Colonic mucosa (tissue), 4 donors: ENCODE data around the gene ETNK1. TPM values are rescaled to one million over a fixed set of nuclear protein-coding genes. Genes with fewer than 3 reads are reported as not detected.

Source experiments
- DNase-seq: peaks from one replicate; pipeline ENCODE4 v3.0.0-alpha.2; 2020
- H3K27ac ChIP-seq: fragments of 200-600 bp; one replicate; pipeline ENCODE4 v1.8.0; 2021
- H3K27me3 ChIP-seq: fragments of 200-600 bp; one replicate; pipeline ENCODE4 v1.8.0; 2021
- H3K36me3 ChIP-seq: fragments of 200-600 bp; one replicate; pipeline ENCODE4 v1.8.0; 2021
- H3K4me1 ChIP-seq: fragments of 200-600 bp; one replicate; pipeline ENCODE4 v1.8.0; 2021; ENCODE audit warnings: mild to moderate bottlenecking
- H3K4me3 ChIP-seq: fragments of 200-600 bp; one replicate; pipeline ENCODE4 v1.8.0; 2021
- H3K9ac ChIP-seq, 2 donors: one replicate each; pipeline ENCODE4 v1.7.0; 2013; ENCODE audit warnings: control low read depth in 2 of 2, low read depth in 2 of 2, low read length in 2 of 2
- H3K9me3 ChIP-seq: fragments of 200-600 bp; one replicate; pipeline ENCODE4 v1.8.0; 2021
- intact Hi-C: fragments of 100-400 bp; cut with DNase I; formaldehyde crosslinking; loops from one replicate; pipeline ENCODE4 v1.14.1; 2022
- total RNA-seq, 2 donors: library from RNA; stranded (reverse); fragmentation: NEBNext Ultra II Directional in 1 of 2; extraction: Animal tissue kit (Norgen Biotek cat#: 25700) in 1 of 2; gene quantifications; one replicate each; pipeline ENCODE4 v1.2.1, GENCODE V29; 2021
- TF ChIP-seq, protein P1 (sequence below): fragments of 200-600 bp; IDR thresholded peaks from one replicate; pipeline ENCODE4 v1.8.0; 2022; ENCODE audit warnings: antibody characterized with exemption, mild to moderate bottlenecking
- donor health status: healthy.
- donor health status: DM: no; HTN: no; CAD: no.
- donor health status: DM: no; HTN: no; CAD: no.

The ETNK1 gene
- total RNA-seq, 2 donors from 2014 or later: 82.4 to 115 TPM

DNA sequence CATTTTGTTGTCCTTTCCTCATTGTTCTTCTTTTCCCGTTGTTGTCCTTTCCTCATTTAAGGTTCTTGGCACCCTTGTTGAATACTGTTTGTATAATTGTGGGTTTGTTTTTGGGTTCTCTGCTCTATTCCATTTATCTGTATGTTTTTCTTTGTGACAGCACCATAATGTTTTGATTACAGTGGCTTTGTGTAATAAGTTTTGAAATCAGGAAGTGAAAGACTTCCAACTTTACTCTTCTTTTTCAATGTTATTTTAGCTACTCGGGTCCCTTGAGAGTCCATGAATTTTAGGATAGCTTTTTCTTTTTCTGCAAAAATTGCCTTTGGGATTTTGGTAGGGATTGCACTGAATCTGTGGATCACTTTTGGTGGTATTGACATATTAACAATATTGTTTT is 28.1 kb downstream of the ETNK1 start:
- intact Hi-C loops: no loop called here
- Histone ChIP-seq H3K9me3 (no peaks in the 10 kb centered on the region), H3K4me3 (no peak overlapping the region), H3K4me1 (no peaks in the 10 kb centered on the region), H3K9ac (no peak overlapping the region), H3K27me3 (no peaks in the 10 kb centered on the region), H3K27ac (no peak overlapping the region), H3K36me3 (peaks cover 6% of the 10 kb centered on the region)
- DNase-seq: no peak
- TF ChIP-seq, protein P1, sequence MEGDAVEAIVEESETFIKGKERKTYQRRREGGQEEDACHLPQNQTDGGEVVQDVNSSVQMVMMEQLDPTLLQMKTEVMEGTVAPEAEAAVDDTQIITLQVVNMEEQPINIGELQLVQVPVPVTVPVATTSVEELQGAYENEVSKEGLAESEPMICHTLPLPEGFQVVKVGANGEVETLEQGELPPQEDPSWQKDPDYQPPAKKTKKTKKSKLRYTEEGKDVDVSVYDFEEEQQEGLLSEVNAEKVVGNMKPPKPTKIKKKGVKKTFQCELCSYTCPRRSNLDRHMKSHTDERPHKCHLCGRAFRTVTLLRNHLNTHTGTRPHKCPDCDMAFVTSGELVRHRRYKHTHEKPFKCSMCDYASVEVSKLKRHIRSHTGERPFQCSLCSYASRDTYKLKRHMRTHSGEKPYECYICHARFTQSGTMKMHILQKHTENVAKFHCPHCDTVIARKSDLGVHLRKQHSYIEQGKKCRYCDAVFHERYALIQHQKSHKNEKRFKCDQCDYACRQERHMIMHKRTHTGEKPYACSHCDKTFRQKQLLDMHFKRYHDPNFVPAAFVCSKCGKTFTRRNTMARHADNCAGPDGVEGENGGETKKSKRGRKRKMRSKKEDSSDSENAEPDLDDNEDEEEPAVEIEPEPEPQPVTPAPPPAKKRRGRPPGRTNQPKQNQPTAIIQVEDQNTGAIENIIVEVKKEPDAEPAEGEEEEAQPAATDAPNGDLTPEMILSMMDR: no peak

DNA sequence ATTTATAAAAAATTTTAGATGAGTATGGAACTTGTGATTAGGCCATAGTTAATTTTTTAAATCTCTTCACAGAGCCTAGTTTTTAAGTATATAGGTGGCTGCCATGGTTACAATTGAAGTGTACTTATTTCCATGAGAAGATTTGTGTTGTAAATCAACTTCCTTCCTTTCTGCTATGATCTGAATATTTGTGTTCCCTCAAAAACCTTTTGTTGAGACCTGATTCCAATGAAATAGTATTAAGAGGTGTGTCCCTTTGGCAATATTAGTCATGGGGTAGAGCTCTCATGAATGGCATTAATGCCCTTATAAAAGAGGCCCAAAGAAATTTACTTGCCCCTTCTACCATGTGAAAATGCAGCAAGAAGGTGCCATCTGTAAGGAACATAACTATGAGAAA is 28.8 kb downstream of the ETNK1 start:
- intact Hi-C loops: no loop called here
- H3K27ac ChIP-seq: no peak overlapping the region

DNA sequence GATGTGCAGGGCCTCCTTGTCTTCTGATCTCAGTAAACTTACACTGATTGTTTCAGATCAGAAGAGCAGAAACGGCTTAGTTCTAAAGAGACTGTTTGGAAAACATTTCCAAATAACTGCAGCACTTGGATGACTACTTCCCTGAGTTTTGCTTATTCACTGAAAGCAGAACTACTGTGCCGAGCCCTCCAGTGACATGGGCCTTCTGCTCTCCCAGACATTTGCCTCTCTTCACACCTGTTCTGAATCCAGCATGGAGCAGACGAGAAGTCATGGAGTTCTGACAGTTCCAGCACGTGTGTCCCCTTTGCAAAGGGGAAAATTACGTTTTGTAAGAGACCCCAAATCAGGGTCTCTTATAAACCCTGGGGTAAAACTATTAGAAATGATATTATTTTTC is 31.4 kb downstream of the ETNK1 start:
- H3K4me3 ChIP-seq: no peak overlapping the region
- TF ChIP-seq, protein P1: no peak
- no peaks in the 10 kb centered on the region for H3K27me3 ChIP-seq
- no peak overlapping the region for H3K9ac ChIP-seq
- no peaks in the 10 kb centered on the region for H3K9me3 ChIP-seq
- peaks cover 6% of the 10 kb centered on the region for H3K36me3 ChIP-seq
- no peaks in the 10 kb centered on the region for H3K4me1 ChIP-seq
- no peak for DNase-seq
- no peak overlapping the region for H3K27ac ChIP-seq
- intact Hi-C loops: no loop called here

More for the DNA sequence above, 28.8 kb downstream of the ETNK1 start:
- TF ChIP-seq, protein P1: no peak
- Histone ChIP-seq H3K27me3 (no peaks in the 10 kb centered on the region), H3K36me3 (peaks cover 6% of the 10 kb centered on the region), H3K9me3 (no peaks in the 10 kb centered on the region), H3K9ac (no peak overlapping the region), H3K4me1 (no peaks in the 10 kb centered on the region), H3K4me3 (no peak overlapping the region)
- no peak for DNase-seq

DNA sequence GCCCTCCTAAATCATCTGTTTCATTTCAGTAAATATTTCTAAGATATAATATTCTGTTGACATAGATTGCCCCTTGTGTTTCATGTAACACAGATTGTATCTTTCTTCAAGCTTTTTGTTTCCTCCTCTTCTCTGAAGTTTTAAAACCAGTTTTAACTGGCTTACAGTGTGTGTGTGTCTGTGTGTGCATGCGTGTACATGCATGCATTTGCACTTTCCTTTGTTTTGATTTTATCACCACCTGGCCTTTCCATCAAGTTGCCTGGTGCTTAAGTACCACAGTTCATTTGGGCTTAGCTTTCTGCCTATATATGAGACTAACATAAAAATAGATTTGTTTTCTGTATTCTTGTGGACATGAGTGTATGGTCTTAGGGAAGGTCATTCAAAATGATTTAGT is 31.9 kb downstream of the ETNK1 start:
- H3K4me1 ChIP-seq: no peaks in the 10 kb centered on the region
- no peak overlapping the region for H3K27ac ChIP-seq
- intact Hi-C loops: no loop called here
- H3K4me3 ChIP-seq: no peak overlapping the region
- no peak for DNase-seq
- no peaks in the 10 kb centered on the region for H3K27me3 ChIP-seq
- no peak overlapping the region for H3K9ac ChIP-seq
- H3K9me3 ChIP-seq: no peaks in the 10 kb centered on the region
- peaks cover 6% of the 10 kb centered on the region for H3K36me3 ChIP-seq
- TF ChIP-seq, protein P1: no peak

DNA sequence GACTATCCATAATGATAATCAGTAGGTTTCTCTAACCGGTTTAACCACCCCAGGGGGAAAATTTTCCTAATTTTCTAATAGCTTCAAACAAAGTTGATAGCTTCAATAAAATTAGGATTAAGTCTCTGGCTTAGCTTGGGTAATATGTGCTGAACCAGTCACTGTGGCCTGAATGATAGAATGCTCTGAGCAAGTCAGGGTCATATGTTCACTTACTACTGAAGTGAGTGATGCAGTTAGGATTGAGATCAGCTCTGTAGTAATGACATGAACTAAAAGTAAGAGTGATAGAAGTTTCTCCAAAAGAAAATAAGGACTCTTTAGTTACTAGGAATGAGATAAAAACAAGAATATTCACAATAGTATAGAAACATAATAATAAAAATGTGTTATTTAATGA is 32.6 kb downstream of the ETNK1 start:
- H3K4me1 ChIP-seq: no peaks in the 10 kb centered on the region
- no peaks in the 10 kb centered on the region for H3K27me3 ChIP-seq
- H3K9ac ChIP-seq: no peak overlapping the region
- intact Hi-C loops: no loop called here
- H3K4me3 ChIP-seq: no peak overlapping the region
- no peak for DNase-seq
- TF ChIP-seq, protein P1: no peak
- peaks cover 6% of the 10 kb centered on the region for H3K36me3 ChIP-seq
- H3K9me3 ChIP-seq: no peaks in the 10 kb centered on the region
- H3K27ac ChIP-seq: no peak overlapping the region

DNA sequence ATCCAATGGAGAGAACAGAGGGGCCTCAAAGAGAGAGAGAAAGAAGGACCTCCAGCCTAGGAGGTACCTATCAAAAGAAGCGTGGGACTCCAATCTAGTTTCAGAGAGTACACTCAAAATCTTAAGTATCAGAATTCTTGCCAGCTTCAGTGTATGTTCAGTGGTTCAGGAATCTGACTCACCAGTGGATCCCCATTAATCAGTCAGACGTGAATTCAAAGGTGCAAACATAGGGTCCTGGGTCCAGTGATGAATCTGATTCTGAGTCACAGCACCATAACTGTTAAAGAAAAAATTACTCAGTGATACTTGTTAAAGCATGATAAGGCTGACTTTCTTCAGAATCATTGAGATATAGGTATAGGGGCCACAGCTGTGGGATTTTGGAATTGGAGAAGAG is 33.2 kb downstream of the ETNK1 start:
- H3K27ac ChIP-seq: no peak overlapping the region
- H3K9me3 ChIP-seq: no peaks in the 10 kb centered on the region
- TF ChIP-seq, protein P1: no peak
- intact Hi-C loops: no loop called here
- H3K36me3 ChIP-seq: peaks cover 6% of the 10 kb centered on the region
- no peaks in the 10 kb centered on the region for H3K27me3 ChIP-seq
- DNase-seq: no peak
- H3K9ac ChIP-seq: no peak overlapping the region
- no peaks in the 10 kb centered on the region for H3K4me1 ChIP-seq
- H3K4me3 ChIP-seq: no peak overlapping the region
